SK-N-SH (cell line): ENCODE results near the gene ESRP2. TPM values are rescaled to one million over a fixed set of nuclear protein-coding genes. Genes with fewer than 3 reads are reported as not detected.

Experiments used
- CTCF ChIA-PET: fragments of 300-600, 350-600 bp; formaldehyde crosslinking; extraction: SDS; loops from one replicate; lab custom pipeline; 2021; lab: Yijun Ruan, JAX
- POLR2A ChIA-PET: fragments of 350-600 bp; sonication (Branson Sonifier 250); formaldehyde crosslinking; extraction: SDS; loops from one replicate; lab custom pipeline; 2020; ENCODE audit warnings: antibody characterized with exemption, inconsistent platforms; lab: Yijun Ruan, JAX
- DNase-seq: peaks from one replicate; pipeline ENCODE4 v3.0.0; 2012
- H2AFZ ChIP-seq: fragments of 200-600 bp; sonication (generic); 2 replicates; pipeline ENCODE4 v1.8.1; 2016; ENCODE audit warnings: antibody characterized with exemption, mild to moderate bottlenecking, low read depth
- H3F3A ChIP-seq: fragments of 200-600 bp; sonication (generic); replicated peaks from 2 replicates; pipeline ENCODE3; 2016; ENCODE audit warnings: antibody characterized with exemption, mild to moderate bottlenecking; ENCODE audit not compliant: insufficient read depth
- H3K27ac ChIP-seq, 2 experiments: fragments of 200-500 bp in 1 of 2; fragments of 200-600 bp in 1 of 2; sonication (Bioruptor generic) in 1 of 2; sonication (generic), shearing (Covaris generic) in 1 of 2; 2 replicates each; pipeline versions ENCODE4 v1.5.1 to v1.6.1; 2014 to 2016; ENCODE audit warnings: low read depth in 2 of 2, inconsistent platforms in 1 of 2, low read length in 1 of 2, mild to moderate bottlenecking in 1 of 2, mixed read lengths in 1 of 2
- H3K27me3 ChIP-seq: fragments of 200-600 bp; sonication (generic), shearing (Covaris generic); 2 replicates; pipeline ENCODE4 v1.6.1; 2016; ENCODE audit warnings: mixed run types; ENCODE audit not compliant: insufficient read depth
- H3K36me3 ChIP-seq, 2 experiments: fragments of 200-500 bp in 1 of 2; fragments of 200-600 bp in 1 of 2; sonication (Bioruptor generic) in 1 of 2; sonication (generic) in 1 of 2; replicated peaks in 1 of 2; 2 replicates each; pipeline versions ENCODE3 to v1.5.1; 2014 to 2016; ENCODE audit warnings: low read length in 1 of 2, mild to moderate bottlenecking in 1 of 2; ENCODE audit not compliant: insufficient read depth in 2 of 2, control insufficient read depth in 1 of 2
- H3K4me1 ChIP-seq, 2 experiments: fragments of 200-500 bp in 1 of 2; fragments of 200-600 bp in 1 of 2; sonication (Bioruptor generic) in 1 of 2; sonication (generic), shearing (Covaris generic) in 1 of 2; 2 replicates each; pipeline versions ENCODE4 v1.5.1 to v1.6.1; 2014 to 2016; ENCODE audit warnings: low read depth in 1 of 2, low read length in 1 of 2, mixed run types in 1 of 2; ENCODE audit not compliant: insufficient read depth in 2 of 2, control insufficient read depth in 1 of 2
- H3K4me2 ChIP-seq: fragments of 200-600 bp; sonication (generic), shearing (Covaris generic); 2 replicates; pipeline ENCODE4 v1.6.1; 2017; ENCODE audit warnings: mixed run types
- H3K4me3 ChIP-seq, 2 experiments: fragments of 200-500 bp in 1 of 2; fragments of 200-600 bp in 1 of 2; sonication (Bioruptor generic) in 1 of 2; sonication (generic), shearing (Covaris generic) in 1 of 2; 2 replicates each; pipeline versions ENCODE4 v1.5.1 to v1.8.1; 2014 to 2016; ENCODE audit warnings: low read depth in 2 of 2, inconsistent platforms in 1 of 2, low read length in 1 of 2, mild to moderate bottlenecking in 1 of 2, mixed read lengths in 1 of 2, moderate library complexity in 1 of 2
- H3K79me2 ChIP-seq: fragments of 200-600 bp; sonication (generic); 2 replicates; pipeline ENCODE4 v1.8.1; 2017; ENCODE audit warnings: mild to moderate bottlenecking; ENCODE audit not compliant: insufficient read depth
- H3K9ac ChIP-seq: fragments of 200-600 bp; sonication (generic); 2 replicates; pipeline ENCODE4 v1.6.1; 2017; ENCODE audit warnings: mixed run types
- H3K9me2 ChIP-seq: fragments of 200-600 bp; sonication (generic); 2 replicates; pipeline ENCODE4 v1.6.1; 2017; ENCODE audit warnings: mixed run types
- H3K9me3 ChIP-seq: fragments of 200-600 bp; sonication (generic); 2 replicates; pipeline ENCODE4 v1.6.1; 2017; ENCODE audit warnings: mixed run types, mild to moderate bottlenecking, moderate library complexity
- H4K20me1 ChIP-seq: fragments of 200-600 bp; sonication (generic); 2 replicates; pipeline ENCODE4 v1.6.1; 2017; ENCODE audit warnings: mild to moderate bottlenecking, mixed run types; ENCODE audit not compliant: insufficient read depth
- CHD2 ChIP-seq: fragments of 150-350 bp; IDR thresholded peaks from 2 replicates; pipeline ENCODE4 v1.6.1; 2018; ENCODE audit warnings: low read length; ENCODE audit not compliant: partially characterized antibody
- CTCF ChIP-seq: fragments of 200-600 bp; sonication (generic); IDR thresholded peaks from 2 replicates; pipeline ENCODE4 v1.6.1; 2017; ENCODE audit warnings: antibody characterized with exemption, mild to moderate bottlenecking, moderate library complexity
- EP300 ChIP-seq, 2 experiments: IDR thresholded peaks; 2 replicates each; pipeline versions ENCODE4 v1.4.0 to v1.6.1; 2012; ENCODE audit warnings: borderline replicate concordance in 1 of 2, low read depth in 1 of 2, low read length in 1 of 2
- FOXJ3 ChIP-seq: sonication (generic); formaldehyde crosslinking; IDR thresholded peaks from 2 replicates; pipeline ENCODE4 v1.5.1; 2020; ENCODE audit warnings: mild to moderate bottlenecking, missing genetic modification reagents
- GABPA ChIP-seq: IDR thresholded peaks from 2 replicates; pipeline ENCODE4 v1.4.0; 2012; ENCODE audit warnings: low read depth, mild to moderate bottlenecking
- MAX ChIP-seq: IDR thresholded peaks from 2 replicates; pipeline ENCODE4 v1.4.0; 2012; ENCODE audit warnings: low read depth
- MEF2A ChIP-seq: IDR thresholded peaks from 2 replicates; pipeline ENCODE4 v1.4.0; 2012; ENCODE audit warnings: low read depth, borderline replicate concordance
- MXI1 ChIP-seq: IDR thresholded peaks from 2 replicates; pipeline ENCODE4 v1.6.1; 2012; ENCODE audit warnings: mild to moderate bottlenecking, low read depth, low read length, improper control_type of control experiment
- NFIC ChIP-seq: IDR thresholded peaks from 2 replicates; pipeline ENCODE4 v1.4.0; 2012; ENCODE audit warnings: borderline replicate concordance
- NRF1 ChIP-seq: IDR thresholded peaks from 2 replicates; pipeline ENCODE4 v1.6.1; 2012; ENCODE audit warnings: low read depth, mild to moderate bottlenecking, low read length
- POLR2AphosphoS5 ChIP-seq: IDR thresholded peaks from 2 replicates; pipeline ENCODE4 v1.6.1; 2012; ENCODE audit warnings: low read depth, low read length
- RAD21 ChIP-seq: IDR thresholded peaks from 2 replicates; pipeline ENCODE4 v1.6.1; 2012; ENCODE audit warnings: mild to moderate bottlenecking, low read length
- RCOR1 ChIP-seq: fragments of 150-350 bp; IDR thresholded peaks from 2 replicates; pipeline ENCODE4 v1.6.1; 2017; ENCODE audit warnings: antibody characterized with exemption, low read length
- REST ChIP-seq: IDR thresholded peaks from 2 replicates; pipeline ENCODE4 v1.6.1; 2012; ENCODE audit warnings: mild to moderate bottlenecking, low read depth, low read length, moderate library complexity
- TAF1 ChIP-seq: IDR thresholded peaks from 2 replicates; pipeline ENCODE4 v1.6.1; 2012; ENCODE audit warnings: low read depth, mild to moderate bottlenecking, low read length, moderate library complexity, borderline replicate concordance
- TCF12 ChIP-seq: IDR thresholded peaks from 2 replicates; pipeline ENCODE4 v1.4.0; 2012
- YY1 ChIP-seq: IDR thresholded peaks from 2 replicates; pipeline ENCODE4 v1.4.0; 2012; ENCODE audit warnings: low read depth, mild to moderate bottlenecking
- ZBTB33 ChIP-seq: IDR thresholded peaks from 2 replicates; pipeline ENCODE4 v1.4.0; 2012; ENCODE audit warnings: low read depth, borderline replicate concordance
- WGBS: methylation state at CpG from one replicate; pipeline ENCODE4 v1.1.6; 2017; ENCODE audit warnings: low lambda C conversion rate; 5-methylcytosine and 5-hydroxymethylcytosine counted together
- polyA plus RNA-seq, 3 experiments: library from polyadenylated mRNA; depleted of rRNA; stranded (reverse); fragments of >200 nt; gene quantifications; 2 replicates each; pipeline ENCODE4 v1.2.3, GENCODE V29; 2012

The ESRP2 gene
- polyA plus RNA-seq, 1 of the 3 experiments (the other 2 are of a cell fraction): 0.07 TPM

- Histone ChIP-seq H3K9me3 (no peaks in the 10 kb centered on the region), H3K79me2 (peaks cover 84% of the 10 kb centered on the region), H3K27ac (no peak overlapping the region), H3K9me2 (no peaks in the 10 kb centered on the region), H3K4me3 (no peak overlapping the region), H3K36me3 (peaks cover 3 to 8% of the 10 kb centered on the region in 2 experiments), H3K9ac (no peak overlapping the region), H4K20me1 (peaks cover 21% of the 10 kb centered on the region), H3K4me2 (no peak overlapping the region), H3K27me3 (no peaks in the 10 kb centered on the region), H2AFZ (no peak overlapping the region), H3F3A (no peaks in the 10 kb centered on the region), H3K4me1 (no peaks in the 10 kb centered on the region; a peak in 1 of 4 replicates)
- POLR2A ChIA-PET: no interaction called here
- no peak for DNase-seq
- CTCF ChIA-PET: interaction anchor here (1.4 to 2.0 kb wide), 2 partner anchors 10 to 12 kb away, joined by 4 to 10 read pairs; partner anchors contain the start of gene SLC7A6
- WGBS: 92% methylated on average over 5 of the region's 8 CpGs
- no peak for TF ChIP-seq ZBTB33
- no peak for TF ChIP-seq FOXJ3 (CRISPR knock-in tag)
- no peak for TF ChIP-seq GABPA
- TF ChIP-seq RCOR1: no peak
- no peak for TF ChIP-seq EP300 (IDR thresholded peaks at IDR 0.05; ENCODE audit: borderline replicate concordance in 1 of 2, low read depth in 1 of 2, low read length in 1 of 2)
- TF ChIP-seq TCF12: no peak
- TF ChIP-seq NRF1: no peak
- no peak for TF ChIP-seq CTCF
- TF ChIP-seq, all 33 proteins: peak for 0
Observed at GRCh38 chr16:68273896-68274295, 38.0 kb upstream of the ESRP2 start.

- Histone ChIP-seq H3K27ac (no peak overlapping the region), H3K9me3 (no peaks in the 10 kb centered on the region), H3K79me2 (peaks cover 84% of the 10 kb centered on the region), H3K4me1 (no peaks in the 10 kb centered on the region; a peak in 1 of 4 replicates), H3K27me3 (no peaks in the 10 kb centered on the region), H3K9ac (no peak overlapping the region), H4K20me1 (peaks cover 21% of the 10 kb centered on the region), H3K9me2 (no peaks in the 10 kb centered on the region), H2AFZ (no peak overlapping the region), H3F3A (no peaks in the 10 kb centered on the region), H3K4me3 (no peak overlapping the region), H3K4me2 (no peak overlapping the region), H3K36me3 (peaks cover 3 to 8% of the 10 kb centered on the region in 2 experiments)
- DNase-seq: no peak
- ChIA-PET CTCF (interaction anchor here (1.0 to 1.8 kb wide), 3 partner anchors 9 to 56 kb away, joined by 4 to 10 read pairs (median 8); partner anchors contain the start of gene SLC7A6), POLR2A (no interaction called here)
- 94% methylated on average over 5 of the region's 5 CpGs for WGBS
- no peak for TF ChIP-seq CHD2
- no peak for TF ChIP-seq REST
- TF ChIP-seq GABPA: no peak
- no peak for TF ChIP-seq MEF2A
- TF ChIP-seq FOXJ3 (CRISPR knock-in tag): no peak
- TF ChIP-seq NFIC: no peak
- TF ChIP-seq MAX: no peak
- TF ChIP-seq TAF1: no peak
- no peak for TF ChIP-seq MXI1
- no peak for TF ChIP-seq YY1
- TF ChIP-seq POLR2AphosphoS5: no peak
- no peak for TF ChIP-seq RAD21
- no peak for TF ChIP-seq ZBTB33
Observed at GRCh38 chr16:68273459-68273858, 37.5 kb upstream of the ESRP2 start.
